ENCODE data around the gene MED12L.

MED12L gene

DNA sequence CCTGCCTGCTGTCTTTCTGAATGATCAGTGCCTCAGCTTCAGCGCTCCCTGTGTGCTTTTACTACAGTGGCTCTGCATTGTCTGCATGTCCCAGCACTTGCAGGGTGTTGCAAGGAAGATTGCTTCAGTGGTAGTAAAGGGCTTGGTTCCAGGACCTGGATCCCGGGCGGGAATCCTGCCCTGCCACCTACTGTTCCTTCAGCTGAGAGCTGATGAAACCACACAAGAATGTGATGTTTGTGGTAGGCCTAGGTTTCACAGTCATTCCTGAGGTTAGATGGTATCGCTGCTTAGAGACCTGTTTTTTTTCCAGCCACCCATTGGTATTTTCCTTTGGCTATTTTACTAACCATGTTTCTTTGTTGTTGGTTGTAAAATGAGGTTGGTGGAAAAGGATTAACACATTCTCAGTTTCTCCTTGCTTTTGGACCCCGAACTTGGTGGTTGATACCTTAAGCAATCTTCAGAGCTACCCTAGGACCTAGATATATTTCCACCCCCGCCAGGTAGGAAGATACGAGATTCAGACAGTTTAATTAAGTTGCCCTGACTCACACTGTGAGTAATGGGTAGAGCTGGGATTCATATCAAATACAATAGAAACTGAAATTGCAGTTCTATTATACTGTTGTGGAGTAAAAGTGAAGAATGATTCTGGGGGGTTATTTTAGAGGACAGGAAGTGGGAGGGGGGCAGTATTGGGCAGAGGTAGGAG is 219.8 kb downstream of the MED12L start:
- in situ Hi-C loops (cut with MboI; ENCODE audit: low pct_unique_long_range_greater_than_20kb, low sequenced_read_pairs, unreplicated experiment), result no loop called here
- DNase-seq (ENCODE audit: low spot score), result no peak
- TF ChIP-seq, protein P1, sequence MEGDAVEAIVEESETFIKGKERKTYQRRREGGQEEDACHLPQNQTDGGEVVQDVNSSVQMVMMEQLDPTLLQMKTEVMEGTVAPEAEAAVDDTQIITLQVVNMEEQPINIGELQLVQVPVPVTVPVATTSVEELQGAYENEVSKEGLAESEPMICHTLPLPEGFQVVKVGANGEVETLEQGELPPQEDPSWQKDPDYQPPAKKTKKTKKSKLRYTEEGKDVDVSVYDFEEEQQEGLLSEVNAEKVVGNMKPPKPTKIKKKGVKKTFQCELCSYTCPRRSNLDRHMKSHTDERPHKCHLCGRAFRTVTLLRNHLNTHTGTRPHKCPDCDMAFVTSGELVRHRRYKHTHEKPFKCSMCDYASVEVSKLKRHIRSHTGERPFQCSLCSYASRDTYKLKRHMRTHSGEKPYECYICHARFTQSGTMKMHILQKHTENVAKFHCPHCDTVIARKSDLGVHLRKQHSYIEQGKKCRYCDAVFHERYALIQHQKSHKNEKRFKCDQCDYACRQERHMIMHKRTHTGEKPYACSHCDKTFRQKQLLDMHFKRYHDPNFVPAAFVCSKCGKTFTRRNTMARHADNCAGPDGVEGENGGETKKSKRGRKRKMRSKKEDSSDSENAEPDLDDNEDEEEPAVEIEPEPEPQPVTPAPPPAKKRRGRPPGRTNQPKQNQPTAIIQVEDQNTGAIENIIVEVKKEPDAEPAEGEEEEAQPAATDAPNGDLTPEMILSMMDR (IDR thresholded peaks at IDR 0.05; ENCODE audit: extremely low read depth, insufficient read depth, missing control alignments), result no peak

DNA sequence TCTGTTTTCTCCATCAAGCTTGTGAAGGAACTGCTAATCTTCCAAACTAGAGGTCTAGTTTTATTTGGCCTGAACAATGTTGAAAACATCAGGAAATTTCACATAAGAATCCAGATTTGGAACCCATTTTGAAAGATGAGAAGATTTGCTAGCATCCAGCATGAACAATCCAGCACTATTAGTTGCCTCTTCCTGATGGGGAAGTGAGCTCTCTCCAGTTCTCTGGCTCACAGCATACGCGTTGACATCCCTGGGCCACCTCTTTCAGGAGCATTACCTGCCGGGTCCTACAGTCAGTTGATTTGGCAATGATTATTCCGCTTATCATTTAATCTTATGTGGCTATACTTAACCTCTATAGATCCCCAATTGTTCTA is 220.3 kb downstream of the MED12L start:
- in situ Hi-C loops (cut with MboI; ENCODE audit: low pct_unique_long_range_greater_than_20kb, low sequenced_read_pairs, unreplicated experiment), result no loop called here
- TF ChIP-seq, protein P1 (IDR thresholded peaks at IDR 0.05; ENCODE audit: extremely low read depth, insufficient read depth, missing control alignments), result no peak
- no peak for DNase-seq (ENCODE audit: low spot score)

DNA sequence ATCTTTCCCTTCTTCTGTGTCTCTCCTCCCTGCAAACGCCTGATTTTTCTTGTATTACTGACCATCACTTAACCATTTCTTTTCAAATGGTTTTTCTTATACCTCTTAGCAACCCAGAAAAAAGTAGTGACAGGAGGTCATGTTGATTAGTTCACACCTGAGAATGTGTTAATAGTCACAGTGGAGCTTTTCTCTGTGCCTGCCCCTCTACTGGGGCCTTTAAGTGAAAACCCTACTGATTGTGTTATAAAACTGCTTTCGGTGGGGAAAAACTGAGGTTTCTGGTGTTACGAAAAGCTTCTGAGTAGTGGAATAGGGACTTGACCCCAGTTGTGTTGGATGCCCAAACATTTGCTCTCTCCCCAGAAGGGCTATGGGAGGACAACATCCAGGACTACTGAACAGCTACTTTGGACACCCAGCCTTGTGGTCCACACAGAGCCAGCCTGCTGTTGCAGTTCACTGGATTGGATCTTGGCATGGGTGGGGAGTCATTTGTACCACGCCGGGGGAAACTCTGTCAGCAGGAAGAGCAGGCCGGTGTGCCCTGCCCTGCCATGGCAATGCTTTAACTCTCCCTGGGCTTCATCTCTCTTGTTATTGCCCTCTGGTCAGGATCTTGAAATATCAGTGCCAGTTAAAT is 220.8 kb downstream of the MED12L start:
- no peak for DNase-seq (ENCODE audit: low spot score)
- TF ChIP-seq, protein P1 (IDR thresholded peaks at IDR 0.05; ENCODE audit: extremely low read depth, insufficient read depth, missing control alignments), result no peak
- in situ Hi-C loops (cut with MboI; ENCODE audit: low pct_unique_long_range_greater_than_20kb, low sequenced_read_pairs, unreplicated experiment), result no loop called here

DNA sequence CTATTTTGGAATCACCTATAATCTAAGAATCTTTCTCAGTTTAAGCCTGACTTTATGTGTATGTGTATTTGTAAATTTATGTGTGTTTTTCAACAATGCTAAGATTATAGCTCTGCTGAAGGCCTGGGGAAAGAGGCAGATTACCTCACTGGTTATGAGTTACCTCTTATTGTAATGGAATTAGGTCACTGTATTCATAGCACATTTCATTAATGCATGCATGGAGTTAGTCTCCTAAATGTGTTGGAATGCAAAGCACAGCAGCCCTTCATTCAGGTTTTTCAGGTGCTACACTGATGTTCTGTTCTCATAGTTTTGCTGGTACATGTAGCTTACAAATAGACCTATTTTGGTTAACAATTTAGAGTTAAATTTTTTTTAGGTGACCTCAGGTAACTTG is 221.7 kb downstream of the MED12L start:
- DNase-seq (ENCODE audit: low spot score), result no peak
- in situ Hi-C loops (cut with MboI; ENCODE audit: low pct_unique_long_range_greater_than_20kb, low sequenced_read_pairs, unreplicated experiment), result no loop called here
- TF ChIP-seq, protein P1 (IDR thresholded peaks at IDR 0.05; ENCODE audit: extremely low read depth, insufficient read depth, missing control alignments), result no peak

DNA sequence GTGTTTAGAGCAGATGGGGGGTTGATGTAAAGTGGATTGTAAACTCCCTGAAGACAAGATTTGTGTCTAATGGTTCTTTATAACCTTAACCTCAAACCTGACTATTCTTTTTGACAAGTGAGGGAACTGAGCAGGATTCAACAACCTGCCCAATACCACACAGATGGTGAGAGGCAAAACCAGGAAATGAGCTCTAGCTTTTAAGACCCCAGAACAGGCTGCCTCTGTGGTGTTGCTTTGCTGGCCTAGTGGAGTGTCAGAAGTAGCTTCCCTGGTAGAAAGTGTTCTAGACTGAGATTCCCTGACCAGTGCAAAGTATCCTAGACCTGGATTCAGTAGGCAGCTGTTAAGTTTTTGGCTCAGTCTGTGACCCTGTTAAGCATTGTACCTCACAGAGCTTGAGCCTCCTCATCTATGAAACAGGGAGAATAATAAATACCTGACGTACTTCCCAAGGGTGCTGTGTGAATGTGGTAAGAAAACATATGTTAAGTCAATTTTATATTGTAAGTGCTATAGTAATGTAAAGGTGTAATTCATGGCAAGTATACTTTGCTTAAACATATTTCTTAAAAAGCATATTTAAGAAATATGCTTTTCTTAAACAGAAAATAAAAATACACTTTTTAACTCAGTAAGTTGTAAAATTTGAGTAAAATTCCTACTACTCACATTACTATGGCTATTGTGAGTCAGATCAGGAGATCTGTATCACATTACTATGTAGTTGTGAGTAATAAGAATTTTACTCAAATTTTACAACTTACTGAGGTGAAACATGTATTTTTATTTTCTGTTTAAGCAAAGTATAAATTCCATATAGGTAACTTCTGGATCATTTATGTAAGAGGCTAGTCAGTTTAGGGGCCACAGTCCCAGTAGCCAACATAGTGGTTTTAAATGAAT is 222.4 kb downstream of the MED12L start:
- TF ChIP-seq, protein P1 (IDR thresholded peaks at IDR 0.05; ENCODE audit: extremely low read depth, insufficient read depth, missing control alignments), result no peak
- in situ Hi-C loops (cut with MboI; ENCODE audit: low pct_unique_long_range_greater_than_20kb, low sequenced_read_pairs, unreplicated experiment), result no loop called here
- DNase-seq (ENCODE audit: low spot score), result no peak

DNA sequence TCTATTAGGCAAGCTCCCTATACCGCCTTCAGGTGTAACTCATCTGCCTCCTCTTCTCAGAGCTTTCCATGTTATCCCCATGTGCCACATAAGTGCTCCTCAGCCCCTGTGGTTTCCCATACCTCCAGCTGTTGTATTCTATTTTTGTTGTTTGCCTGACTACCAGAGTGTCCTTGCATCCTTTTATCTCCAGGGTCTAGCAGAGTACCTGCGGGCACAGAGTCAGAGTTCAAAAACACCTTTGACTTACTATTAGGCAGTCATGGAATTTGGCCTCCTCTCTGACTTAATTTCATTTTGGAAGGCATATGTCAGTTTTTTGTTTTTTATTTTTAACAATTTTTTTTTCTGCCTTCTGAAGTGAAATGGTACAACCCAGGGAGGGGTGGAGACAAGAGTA is 224.1 kb downstream of the MED12L start:
- DNase-seq (ENCODE audit: low spot score), result no peak
- in situ Hi-C loops (cut with MboI; ENCODE audit: low pct_unique_long_range_greater_than_20kb, low sequenced_read_pairs, unreplicated experiment), result no loop called here
- TF ChIP-seq, protein P1 (IDR thresholded peaks at IDR 0.05; ENCODE audit: extremely low read depth, insufficient read depth, missing control alignments), result no peak

All from GM13977 (cell line).